B cell (primary cell): Measurements from ENCODE around the gene HYDIN. TPM values are rescaled to one million over a fixed set of nuclear protein-coding genes. Genes with fewer than 3 reads are reported as not detected.

ENCODE experiments used
- ATAC-seq: fragments of 200-7000 bp; cut with Tn5 transposase; one replicate; pipeline ENCODE4 v1.10.0; 2021; ENCODE audit warnings: low read depth, mild to moderate bottlenecking, moderate number of reproducible peaks, moderate library complexity
- CTCF ChIA-PET: fragments of 350-600 bp; sonication (Branson Sonifier 250); formaldehyde crosslinking; loops from one replicate; lab custom pipeline; 2021; ENCODE audit warnings: antibody characterized with exemption, inconsistent platforms; lab: Charles Lee
- POLR2A ChIA-PET: fragments of 350-600 bp; sonication (Branson Sonifier 250); formaldehyde crosslinking; loops from one replicate; lab custom pipeline; 2021; ENCODE audit warnings: antibody characterized with exemption; lab: Charles Lee
- DNase-seq: peaks from one replicate; pipeline ENCODE4 v3.0.0; 2013
- H2AFZ ChIP-seq: 2 replicates; pipeline ENCODE4 v1.6.1; 2012; ENCODE audit warnings: mild to moderate bottlenecking, low read depth, low read length; ENCODE audit not compliant: insufficient read depth, poor library complexity, severe bottlenecking
- H3K27ac ChIP-seq, 2 donors: 1 replicate in 1 of 2; 2 replicates in 1 of 2; pipeline ENCODE4 v1.5.1; 2012 to 2013; ENCODE audit warnings: low read length in 2 of 2, mild to moderate bottlenecking in 2 of 2, moderate library complexity in 1 of 2
- H3K27me3 ChIP-seq, 4 experiments: fragments of 200-600 bp in 1 of 4; sonication (generic) in 1 of 4; replicated peaks in 1 of 4; 1 replicate in 2 of 4; 2 replicates in 2 of 4; pipeline versions ENCODE4 v1.6.1 to v1.7.0; 2013 to 2016; ENCODE audit warnings: low read length in 3 of 4, mild to moderate bottlenecking in 2 of 4, mixed read lengths in 1 of 4, moderate library complexity in 1 of 4; ENCODE audit not compliant: insufficient read depth in 4 of 4, control insufficient read depth in 3 of 4; ENCODE audit errors: control extremely low read depth in 1 of 4
- H3K36me3 ChIP-seq, 2 experiments: replicated peaks in 1 of 2; 1 replicate in 1 of 2; 2 replicates in 1 of 2; pipeline versions ENCODE4 v1.6.1 to v1.7.1; 2013; ENCODE audit warnings: low read length in 1 of 2; ENCODE audit not compliant: insufficient read depth in 2 of 2, control insufficient read depth in 1 of 2; ENCODE audit errors: control extremely low read depth in 1 of 2, extremely low read depth in 1 of 2
- H3K4me1 ChIP-seq, 2 donors: fragments of 200-600 bp in 1 of 2; sonication (generic) in 1 of 2; 1 replicate in 1 of 2; 2 replicates in 1 of 2; pipeline versions ENCODE4 v1.5.1 to v1.6.1; 2013 to 2017; ENCODE audit warnings: low read length in 2 of 2; ENCODE audit not compliant: control insufficient read depth in 2 of 2, insufficient read depth in 2 of 2
- H3K4me2 ChIP-seq: replicated peaks from 2 replicates; pipeline ENCODE3; 2012; ENCODE audit warnings: mild to moderate bottlenecking, low read depth, low read length; ENCODE audit not compliant: poor library complexity, severe bottlenecking
- H3K4me3 ChIP-seq, 5 experiments: fragments of 200-600 bp in 1 of 5; sonication (generic) in 1 of 5; 1 replicate in 3 of 5; 2 replicates in 2 of 5; pipeline versions ENCODE4 v1.5.1 to v1.7.0; 2011 to 2016; ENCODE audit warnings: low read length in 4 of 5, mild to moderate bottlenecking in 4 of 5, low read depth in 2 of 5, control low read depth in 1 of 5, moderate library complexity in 1 of 5; ENCODE audit not compliant: insufficient read depth in 1 of 5; ENCODE audit errors: control extremely low read depth in 1 of 5, extremely low read depth in 1 of 5
- H3K79me2 ChIP-seq: fragments of 200-600 bp; sonication (generic); one replicate; pipeline ENCODE4 v1.6.0; 2016; ENCODE audit warnings: low read length; ENCODE audit not compliant: control insufficient read depth, insufficient read depth
- H3K9ac ChIP-seq: fragments of 200-600 bp; sonication (generic); 2 replicates; pipeline ENCODE4 v1.6.1; 2017; ENCODE audit warnings: mild to moderate bottlenecking, low read length, moderate library complexity
- H3K9me3 ChIP-seq, 3 donors: one replicate each; pipeline versions ENCODE4 v1.6.1 to v1.7.1; 2013; ENCODE audit warnings: low read length in 2 of 3; ENCODE audit not compliant: control insufficient read depth in 2 of 3, insufficient read depth in 1 of 3; ENCODE audit errors: control extremely low read depth in 1 of 3
- H4K20me1 ChIP-seq: 2 replicates; pipeline ENCODE4 v1.6.0; 2012; ENCODE audit warnings: mild to moderate bottlenecking, low read length; ENCODE audit not compliant: insufficient read depth, control insufficient read depth, poor library complexity, severe bottlenecking
- H3K27ac Mint-ChIP-seq: one replicate; pipeline ENCODE4 v1.8.0; 2021; ENCODE audit warnings: mixed read lengths
- H3K27me3 Mint-ChIP-seq: one replicate; pipeline ENCODE4 v1.8.0; 2021; ENCODE audit warnings: mixed read lengths
- H3K4me1 Mint-ChIP-seq: one replicate; pipeline ENCODE4 v1.8.0; 2021; ENCODE audit warnings: mixed read lengths
- H3K4me3 Mint-ChIP-seq: one replicate; pipeline ENCODE4 v1.8.0; 2021; ENCODE audit warnings: mixed read lengths
- H3K9me3 Mint-ChIP-seq: one replicate; pipeline ENCODE4 v1.8.0; 2022; ENCODE audit warnings: mixed read lengths; ENCODE audit not compliant: insufficient read depth
- CTCF ChIP-seq: fragments of 200-600 bp; IDR thresholded peaks from one replicate; pipeline ENCODE4 v1.8.0; 2022; ENCODE audit warnings: antibody characterized with exemption, mild to moderate bottlenecking
- EZH2 ChIP-seq: IDR thresholded peaks from 2 replicates; pipeline ENCODE4 v1.6.1; 2012; ENCODE audit warnings: borderline replicate concordance, low read depth, mild to moderate bottlenecking, moderate library complexity, low read length; ENCODE audit not compliant: insufficient read depth, poor library complexity, severe bottlenecking
- WGBS: methylation state at CpG from one replicate; pipeline ENCODE4 v1.1.5; 2013; ENCODE audit warnings: missing lambda C conversion rate; ENCODE audit not compliant: insufficient coverage; 5-methylcytosine and 5-hydroxymethylcytosine counted together
- intact Hi-C: fragments of 100-400 bp; cut with micrococcal nuclease; formaldehyde crosslinking; loops from one replicate; pipeline ENCODE4 v1.10.0; 2022
- polyA plus RNA-seq: library from polyadenylated mRNA; depleted of rRNA; stranded (reverse); fragments of >200 nt; gene quantifications from 2 replicates; pipeline ENCODE4 v1.2.3, GENCODE V29; 2012
- total RNA-seq, 2 donors: library from RNA; stranded (reverse); fragments of 120-200 nt in 1 of 2; gene quantifications; 1 replicate in 1 of 2; 2 replicates in 1 of 2; pipeline versions ENCODE4 v1.2.3 to v1.2.4, GENCODE V29; 2013 to 2022

The HYDIN gene
- total and polyA plus RNA-seq, 2 donors (not counting 1 experiment from before 2014, with no cell fraction given) = 0.10 TPM; not detected in 1

- POLR2A ChIA-PET = no interaction called here
- no peak for ATAC-seq
- TF ChIP-seq CTCF = no peak
- TF ChIP-seq EZH2 = no peak
- no peaks in the 10 kb centered on the region for H3K4me1 ChIP-seq
- peaks cover 0 to 7% (median 5%) of the 10 kb centered on the region in 4 experiments for H3K27me3 ChIP-seq
- H3K36me3 ChIP-seq = no peaks in the 10 kb centered on the region
- H3K9ac ChIP-seq = no peak overlapping the region
- no peak overlapping the region for H3K4me3 ChIP-seq
- H3K4me2 ChIP-seq = no peak overlapping the region
- H3K79me2 ChIP-seq = no peaks in the 10 kb centered on the region
- no peaks in the 10 kb centered on the region for H4K20me1 ChIP-seq
- CTCF ChIA-PET = no interaction called here
- intact Hi-C loops = no loop called here
- Mint-ChIP-seq H3K4me3 (no peak overlapping the region), H3K27me3 (peaks cover 51% of the 10 kb centered on the region), H3K4me1 (no peaks in the 10 kb centered on the region), H3K27ac (no peak overlapping the region), H3K9me3 (peaks cover 25% of the 10 kb centered on the region)
- no peak overlapping the region for H2AFZ ChIP-seq
- WGBS = 74% methylated on average over 3 of the region's 3 CpGs
- no peak for DNase-seq
- no peak overlapping the region for H3K27ac ChIP-seq
- peaks cover 2 to 13% (median 8%) of the 10 kb centered on the region in 3 donors for H3K9me3 ChIP-seq
Measured at GRCh38 chr16:71205482-71206131, 24.9 kb downstream of the HYDIN start.

- H3K4me1 ChIP-seq = no peaks in the 10 kb centered on the region
- no peak overlapping the region for H3K9ac ChIP-seq
- no peaks in the 10 kb centered on the region for H3K36me3 ChIP-seq
- H3K27ac ChIP-seq = no peak overlapping the region
- POLR2A ChIA-PET = no interaction called here
- H4K20me1 ChIP-seq = no peaks in the 10 kb centered on the region
- Mint-ChIP-seq H3K9me3 (peaks cover 29% of the 10 kb centered on the region), H3K27ac (no peak overlapping the region), H3K27me3 (peaks cover 45% of the 10 kb centered on the region), H3K4me1 (no peaks in the 10 kb centered on the region), H3K4me3 (no peak overlapping the region)
- H3K79me2 ChIP-seq = no peaks in the 10 kb centered on the region
- peaks cover 2 to 13% (median 10%) of the 10 kb centered on the region in 3 donors for H3K9me3 ChIP-seq
- H3K4me3 ChIP-seq = no peak overlapping the region
- WGBS = 83% methylated on average over 2 of the region's 2 CpGs
- ATAC-seq (no peak), DNase-seq (no peak)
- H2AFZ ChIP-seq = no peak overlapping the region
- intact Hi-C loops = no loop called here
- H3K27me3 ChIP-seq = peaks cover 0 to 7% (median 3%) of the 10 kb centered on the region in 4 experiments
- TF ChIP-seq EZH2 = no peak
- TF ChIP-seq CTCF = no peak
- H3K4me2 ChIP-seq = no peak overlapping the region
- CTCF ChIA-PET = no interaction called here
Measured at GRCh38 chr16:71203631-71204030, 26.9 kb downstream of the HYDIN start.
